Measurements from ENCODE around the gene ACSF3. TPM values are rescaled to one million over a fixed set of nuclear protein-coding genes. Genes with fewer than 3 reads are reported as not detected.

Gene ACSF3
- total and polyA plus RNA-seq, 2 of the 4 experiments (the other 2 are of a cell fraction) = 9.5 to 14.2 TPM

DNA sequence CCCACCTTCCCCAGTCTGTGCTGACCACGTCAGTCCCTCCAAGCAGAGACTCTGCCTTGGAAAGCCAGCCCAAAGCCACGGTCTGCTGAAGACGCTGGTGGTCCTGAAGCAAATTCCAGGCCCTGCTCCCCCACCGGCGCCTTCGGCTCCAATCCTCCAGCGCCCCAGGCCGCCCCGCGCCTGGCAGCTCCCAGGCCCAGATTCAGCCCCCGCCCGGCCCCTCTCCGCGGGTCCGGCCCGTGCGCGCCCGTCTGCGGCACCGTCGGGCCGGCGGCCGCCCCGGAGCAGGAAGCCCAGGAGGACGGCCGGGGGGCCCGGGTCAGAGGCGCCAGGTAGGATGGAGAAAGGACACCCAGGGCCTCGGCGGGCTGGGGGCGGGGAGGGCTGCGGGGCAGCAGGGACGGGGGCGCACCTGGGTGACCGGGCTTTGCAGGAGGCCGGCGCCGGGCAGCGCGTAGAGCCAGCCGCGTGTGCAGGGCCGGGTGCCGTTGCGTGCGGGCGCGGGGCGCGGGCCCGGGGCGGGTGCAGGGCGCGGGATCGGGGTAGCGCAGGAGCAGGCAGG lies 107.3 kb downstream of the ACSF3 start:
- dilution Hi-C loops (cut with HindIII; ENCODE audit: low sequenced_read_pairs, unreplicated experiment) (no loop called here), in situ Hi-C loops (cut with MboI; ENCODE audit: low sequenced_read_pairs) (no loop called here), intact Hi-C loops (cut with micrococcal nuclease) (no loop called here)
- peak overlapping the region; percentile 97 for H3K4me2 ChIP-seq (ENCODE audit: low read depth, low read length)
- no peak overlapping the region for H4K5ac ChIP-seq (ENCODE audit: low read depth, low read length)
- no peak overlapping the region for H4K91ac ChIP-seq (ENCODE audit: insufficient read depth, low read depth, low read length)
- TF ChIP-seq SMC3 (IDR thresholded peaks at IDR 0.05; ENCODE audit: low read depth, low read length) = no peak
- no peak for TF ChIP-seq NFE2L2 (IDR thresholded peaks at IDR 0.05; ENCODE audit: low read depth, low read length)
- TF ChIP-seq BHLHE40 (IDR thresholded peaks at IDR 0.05; ENCODE audit: low read depth, low read length) = no peak
- TF ChIP-seq, protein P1, sequence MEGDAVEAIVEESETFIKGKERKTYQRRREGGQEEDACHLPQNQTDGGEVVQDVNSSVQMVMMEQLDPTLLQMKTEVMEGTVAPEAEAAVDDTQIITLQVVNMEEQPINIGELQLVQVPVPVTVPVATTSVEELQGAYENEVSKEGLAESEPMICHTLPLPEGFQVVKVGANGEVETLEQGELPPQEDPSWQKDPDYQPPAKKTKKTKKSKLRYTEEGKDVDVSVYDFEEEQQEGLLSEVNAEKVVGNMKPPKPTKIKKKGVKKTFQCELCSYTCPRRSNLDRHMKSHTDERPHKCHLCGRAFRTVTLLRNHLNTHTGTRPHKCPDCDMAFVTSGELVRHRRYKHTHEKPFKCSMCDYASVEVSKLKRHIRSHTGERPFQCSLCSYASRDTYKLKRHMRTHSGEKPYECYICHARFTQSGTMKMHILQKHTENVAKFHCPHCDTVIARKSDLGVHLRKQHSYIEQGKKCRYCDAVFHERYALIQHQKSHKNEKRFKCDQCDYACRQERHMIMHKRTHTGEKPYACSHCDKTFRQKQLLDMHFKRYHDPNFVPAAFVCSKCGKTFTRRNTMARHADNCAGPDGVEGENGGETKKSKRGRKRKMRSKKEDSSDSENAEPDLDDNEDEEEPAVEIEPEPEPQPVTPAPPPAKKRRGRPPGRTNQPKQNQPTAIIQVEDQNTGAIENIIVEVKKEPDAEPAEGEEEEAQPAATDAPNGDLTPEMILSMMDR (conservative IDR thresholded peaks at IDR 0.05; ENCODE audit: low read depth, low read length) = no peak
- TF ChIP-seq RCOR1 (IDR thresholded peaks at IDR 0.05; ENCODE audit: insufficient replicate concordance, low read length) = no peak
- POLR2A ChIA-PET (ENCODE audit: unreplicated experiment) = no interaction called here
- H2BK5ac ChIP-seq (ENCODE audit: low read depth, low read length, poor library complexity, severe bottlenecking) = no peak overlapping the region
- peaks cover 37% of the 10 kb centered on the region for H3K27me3 ChIP-seq (ENCODE audit: control insufficient read depth, insufficient read depth, low read length)
- H3K56ac ChIP-seq (ENCODE audit: extremely low read depth, insufficient read depth, low read length) = no peak overlapping the region
- no peaks in the 10 kb centered on the region for H3K36me3 ChIP-seq (ENCODE audit: control insufficient read depth, insufficient read depth, low read length)
- peaks cover 7% of the 10 kb centered on the region for H3K4me1 ChIP-seq (ENCODE audit: control insufficient read depth, insufficient read depth, low read length)
- DNase-seq (no peak), ATAC-seq (ENCODE audit: low read depth) (peak; percentile 24; the same call in 1 of the 2 replicates)
- peaks cover 8% of the 10 kb centered on the region for H3K9me3 ChIP-seq (ENCODE audit: control insufficient read depth, insufficient read depth, low read length)
- H2AFZ ChIP-seq (replicated peaks; ENCODE audit: low read length, poor library complexity) = peak overlapping the region; percentile 90
- no peak overlapping the region for H3K18ac ChIP-seq (ENCODE audit: low read depth, low read length)
- H3K27ac ChIP-seq (ENCODE audit: insufficient read depth, low read length) = no peak overlapping the region
- no peak overlapping the region for H3K23ac ChIP-seq (ENCODE audit: low read depth, low read length)
- H2BK20ac ChIP-seq (ENCODE audit: low read depth, low read length) = no peak overlapping the region
- peak overlapping the region; percentile 59; the same call in 1 of the 2 replicates for H3K14ac ChIP-seq (replicated peaks; ENCODE audit: low read depth, low read length)
- no peak overlapping the region for H3K9ac ChIP-seq (ENCODE audit: low read depth, low read length)
- H3K79me1 ChIP-seq (ENCODE audit: low read depth in 1 of 2, low read length in 2 of 2) = no peaks in the 10 kb centered on the region
- H4K20me1 ChIP-seq (ENCODE audit: insufficient read depth, low read length) = peaks cover 7% of the 10 kb centered on the region; the same call in 1 of the 2 replicates
- CTCF ChIA-PET = no interaction called here
- no peak overlapping the region for H3K4ac ChIP-seq (ENCODE audit: low read depth, low read length)
- peak overlapping the region; percentile 33; the same call in 1 of the 3 replicates for H2BK15ac ChIP-seq (ENCODE audit: low read depth, low read length)
- H2AK9ac ChIP-seq (replicated peaks; ENCODE audit: low read depth, low read length, poor library complexity) = peak overlapping the region; percentile 61
- no peak overlapping the region for H4K8ac ChIP-seq (ENCODE audit: low read depth in 2 of 2, low read length in 2 of 2)
- no TSS peak for BruUV-seq (replicated peaks)
- no peak overlapping the region for H2BK120ac ChIP-seq (ENCODE audit: low read depth, low read length)
- 1% methylated on average over 43 of the region's 58 CpGs; no CpG with 5 or more reads in 1 of the 2 experiments for WGBS, 2 experiments (ENCODE audit: extremely low coverage in 2 of 2, insufficient read length in 1 of 2)
- no peak overlapping the region for H2AK5ac ChIP-seq (ENCODE audit: low read depth, low read length)
- H3K9me1 ChIP-seq (ENCODE audit: insufficient read depth, low read length) = no peaks in the 10 kb centered on the region
- H3K4me3 ChIP-seq (ENCODE audit: insufficient read depth, low read depth, low read length) = peak overlapping the region; percentile 76
